Measurements from ENCODE around the gene C16orf82. TPM values are rescaled to one million over a fixed set of nuclear protein-coding genes. Genes with fewer than 3 reads are reported as not detected.

Gene C16orf82
- total RNA-seq, 5 donors from 2014 or later (not counting 1 experiment from before 2014, with no cell fraction given): not detected

GRCh38 chr16:27098366-27099049 is 31.8 kb downstream of the C16orf82 start:
- Histone ChIP-seq H3K4me3 (ENCODE audit: control insufficient read depth in 1 of 2, extremely low read depth in 1 of 2, low read length in 1 of 2) (no peak overlapping the region), H3K4me1 (ENCODE audit: control insufficient read depth in 1 of 2, extremely low read depth in 1 of 2, insufficient read depth in 2 of 2, low read length in 2 of 2) (no peaks in the 10 kb centered on the region), H3K27ac (ENCODE audit: low read length) (no peak overlapping the region), H3K36me3 (ENCODE audit: control insufficient read depth in 2 of 2, extremely low read depth in 1 of 2, insufficient read depth in 1 of 2, low read length in 1 of 2) (no peaks in the 10 kb centered on the region), H3K9me3 (no peaks in the 10 kb centered on the region), H3K27me3 (replicated peaks in 1 of 2; ENCODE audit: control insufficient read depth in 2 of 2, extremely low read depth in 1 of 2, insufficient read depth in 2 of 2, low read length in 1 of 2) (peaks cover 2 to 17% of the 10 kb centered on the region in 2 experiments)
- Mint-ChIP-seq H3K4me1 (no peaks in the 10 kb centered on the region), H3K9me3 (peaks cover 0 to 7% (median 3%) of the 10 kb centered on the region in 3 donors), H3K36me3 (no peaks in the 10 kb centered on the region), H3K4me3 (no peak overlapping the region), H3K27ac (no peak overlapping the region), H3K27me3 (peaks cover 19 to 29% of the 10 kb centered on the region in 2 donors)
- POLR2A ChIA-PET: interaction anchor here in 1 of 2 donors (0.5 kb wide), 1 partner anchor 11 kb away, joined by 15 read pairs; no protein-coding TSS in a partner anchor
- CTCF ChIA-PET: no interaction called here
- no CpG with 5 or more reads among the region's 3 CpGs for WGBS (ENCODE audit: insufficient coverage)
- no peak for DNase-seq
- no peak for ATAC-seq (replicated peaks in 1 of 4)

- Histone ChIP-seq H3K36me3 (ENCODE audit: control insufficient read depth in 2 of 2, extremely low read depth in 1 of 2, insufficient read depth in 1 of 2, low read length in 1 of 2) (no peaks in the 10 kb centered on the region), H3K4me1 (ENCODE audit: control insufficient read depth in 1 of 2, extremely low read depth in 1 of 2, insufficient read depth in 2 of 2, low read length in 2 of 2) (no peaks in the 10 kb centered on the region), H3K27ac (ENCODE audit: low read length) (no peak overlapping the region), H3K27me3 (replicated peaks in 1 of 2; ENCODE audit: control insufficient read depth in 2 of 2, extremely low read depth in 1 of 2, insufficient read depth in 2 of 2, low read length in 1 of 2) (peaks cover 2 to 19% of the 10 kb centered on the region in 2 experiments), H3K4me3 (ENCODE audit: control insufficient read depth in 1 of 2, extremely low read depth in 1 of 2, low read length in 1 of 2) (no peak overlapping the region), H3K9me3 (no peaks in the 10 kb centered on the region)
- Mint-ChIP-seq H3K27ac (no peak overlapping the region), H3K36me3 (no peaks in the 10 kb centered on the region), H3K27me3 (peaks cover 3 to 14% of the 10 kb centered on the region in 2 donors), H3K4me3 (no peak overlapping the region), H3K4me1 (peaks cover 0 to 2% (median 0%) of the 10 kb centered on the region in 3 donors), H3K9me3 (no peaks in the 10 kb centered on the region)
- DNase-seq (no peak), ATAC-seq (replicated peaks in 1 of 4) (no peak)
- CTCF ChIA-PET: no interaction called here
- POLR2A ChIA-PET: no interaction called here
- 73% methylated on average over 9 of the region's 11 CpGs for WGBS (ENCODE audit: insufficient coverage)
Observed at GRCh38 chr16:27102701-27103575, 36.2 kb downstream of the C16orf82 start.

GRCh38 chr16:27103954-27104353 is 37.2 kb downstream of the C16orf82 start:
- H3K4me1 Mint-ChIP-seq: peaks cover 2 to 5% (median 3%) of the 10 kb centered on the region in 3 donors
- no peak for ATAC-seq (replicated peaks in 1 of 4)
- no peaks in the 10 kb centered on the region for H3K36me3 Mint-ChIP-seq
- 100% methylated on average over 1 of the region's 1 CpG for WGBS (ENCODE audit: insufficient coverage)
- H3K9me3 Mint-ChIP-seq: no peaks in the 10 kb centered on the region
- H3K4me3 Mint-ChIP-seq: no peak overlapping the region
- Histone ChIP-seq H3K4me3 (ENCODE audit: control insufficient read depth in 1 of 2, extremely low read depth in 1 of 2, low read length in 1 of 2) (no peak overlapping the region), H3K4me1 (ENCODE audit: control insufficient read depth in 1 of 2, extremely low read depth in 1 of 2, insufficient read depth in 2 of 2, low read length in 2 of 2) (peaks cover 0 to 6% of the 10 kb centered on the region in 2 experiments), H3K27me3 (replicated peaks in 1 of 2; ENCODE audit: control insufficient read depth in 2 of 2, extremely low read depth in 1 of 2, insufficient read depth in 2 of 2, low read length in 1 of 2) (peaks cover under 1 to 28% of the 10 kb centered on the region in 2 experiments), H3K9me3 (no peaks in the 10 kb centered on the region), H3K36me3 (ENCODE audit: control insufficient read depth in 2 of 2, extremely low read depth in 1 of 2, insufficient read depth in 1 of 2, low read length in 1 of 2) (no peaks in the 10 kb centered on the region), H3K27ac (ENCODE audit: low read length) (no peak overlapping the region)
- H3K27ac Mint-ChIP-seq: no peak overlapping the region
- CTCF ChIA-PET: no interaction called here
- no peak for DNase-seq
- POLR2A ChIA-PET: no interaction called here
- peaks cover 3 to 13% of the 10 kb centered on the region in 2 donors for H3K27me3 Mint-ChIP-seq

- no peaks in the 10 kb centered on the region for H3K36me3 Mint-ChIP-seq
- no peak for ATAC-seq (replicated peaks in 1 of 4)
- Histone ChIP-seq H3K27ac (ENCODE audit: low read length) (no peak overlapping the region), H3K27me3 (replicated peaks in 1 of 2; ENCODE audit: control insufficient read depth in 2 of 2, extremely low read depth in 1 of 2, insufficient read depth in 2 of 2, low read length in 1 of 2) (peaks cover 0 to 26% of the 10 kb centered on the region in 2 experiments), H3K4me1 (ENCODE audit: control insufficient read depth in 1 of 2, extremely low read depth in 1 of 2, insufficient read depth in 2 of 2, low read length in 2 of 2) (peaks cover 3 to 19% of the 10 kb centered on the region in 2 experiments), H3K4me3 (ENCODE audit: control insufficient read depth in 1 of 2, extremely low read depth in 1 of 2, low read length in 1 of 2) (no peak overlapping the region), H3K36me3 (ENCODE audit: control insufficient read depth in 2 of 2, extremely low read depth in 1 of 2, insufficient read depth in 1 of 2, low read length in 1 of 2) (no peaks in the 10 kb centered on the region), H3K9me3 (no peaks in the 10 kb centered on the region)
- H3K27me3 Mint-ChIP-seq: peaks cover 0 to 4% of the 10 kb centered on the region in 2 donors
- no peaks in the 10 kb centered on the region for H3K9me3 Mint-ChIP-seq
- ChIA-PET POLR2A (no interaction called here), CTCF (interaction anchor here in 1 of 2 donors (0.7 kb wide), 1 partner anchor 10 kb away, joined by 3 read pairs; no protein-coding TSS in a partner anchor)
- H3K4me1 Mint-ChIP-seq: peaks cover 3 to 13% (median 10%) of the 10 kb centered on the region in 3 donors
- no peak overlapping the region for H3K27ac Mint-ChIP-seq
- DNase-seq: no peak
- WGBS (ENCODE audit: insufficient coverage): 100% methylated on average over 2 of the region's 6 CpGs
- no peak overlapping the region for H3K4me3 Mint-ChIP-seq
Observed at GRCh38 chr16:27106305-27106704, 39.6 kb downstream of the C16orf82 start.

- peaks cover 0 to 26% of the 10 kb centered on the region in 2 experiments for H3K27me3 ChIP-seq (replicated peaks in 1 of 2; ENCODE audit: control insufficient read depth in 2 of 2, extremely low read depth in 1 of 2, insufficient read depth in 2 of 2, low read length in 1 of 2)
- H3K27ac Mint-ChIP-seq: no peak overlapping the region
- no peak overlapping the region for H3K4me3 Mint-ChIP-seq
- CTCF ChIA-PET: interaction anchor here (0.6 to 0.8 kb wide), 2 partner anchors 25 to 1831 kb away, joined by 3 to 5 read pairs; no protein-coding TSS in a partner anchor
- no peaks in the 10 kb centered on the region for H3K9me3 Mint-ChIP-seq
- peaks cover 0 to 4% of the 10 kb centered on the region in 2 donors for H3K27me3 Mint-ChIP-seq
- no peak for DNase-seq
- H3K4me3 ChIP-seq (ENCODE audit: control insufficient read depth in 1 of 2, extremely low read depth in 1 of 2, low read length in 1 of 2): no peak overlapping the region
- no peaks in the 10 kb centered on the region for H3K36me3 Mint-ChIP-seq
- ATAC-seq (replicated peaks in 1 of 4): no peak
- peaks cover 3 to 19% of the 10 kb centered on the region in 2 experiments for H3K4me1 ChIP-seq (ENCODE audit: control insufficient read depth in 1 of 2, extremely low read depth in 1 of 2, insufficient read depth in 2 of 2, low read length in 2 of 2)
- no peaks in the 10 kb centered on the region for H3K9me3 ChIP-seq
- POLR2A ChIA-PET: no interaction called here
- peaks cover 3 to 19% (median 10%) of the 10 kb centered on the region in 3 donors for H3K4me1 Mint-ChIP-seq
- H3K27ac ChIP-seq (ENCODE audit: low read length): no peak overlapping the region
- no peaks in the 10 kb centered on the region for H3K36me3 ChIP-seq (ENCODE audit: control insufficient read depth in 2 of 2, extremely low read depth in 1 of 2, insufficient read depth in 1 of 2, low read length in 1 of 2)
- 62% methylated on average over 3 of the region's 7 CpGs for WGBS (ENCODE audit: insufficient coverage)
Observed at GRCh38 chr16:27107185-27107592, 40.5 kb downstream of the C16orf82 start.

GRCh38 chr16:27108051-27108770 is 41.5 kb downstream of the C16orf82 start:
- no peaks in the 10 kb centered on the region for H3K9me3 ChIP-seq
- Mint-ChIP-seq H3K9me3 (no peaks in the 10 kb centered on the region), H3K4me1 (peaks cover 4 to 21% (median 10%) of the 10 kb centered on the region in 3 donors), H3K4me3 (peak overlapping the region in 1 of 3 donors; percentile 59), H3K36me3 (no peaks in the 10 kb centered on the region), H3K27ac (no peak overlapping the region), H3K27me3 (peaks cover 0 to 1% of the 10 kb centered on the region in 2 donors)
- DNase-seq: no peak
- no peak overlapping the region for H3K4me3 ChIP-seq (ENCODE audit: control insufficient read depth in 1 of 2, extremely low read depth in 1 of 2, low read length in 1 of 2)
- H3K27me3 ChIP-seq (replicated peaks in 1 of 2; ENCODE audit: control insufficient read depth in 2 of 2, extremely low read depth in 1 of 2, insufficient read depth in 2 of 2, low read length in 1 of 2): peaks cover 0 to 24% of the 10 kb centered on the region in 2 experiments
- no peaks in the 10 kb centered on the region for H3K36me3 ChIP-seq (ENCODE audit: control insufficient read depth in 2 of 2, extremely low read depth in 1 of 2, insufficient read depth in 1 of 2, low read length in 1 of 2)
- ChIA-PET CTCF (no interaction called here), POLR2A (no interaction called here)
- WGBS (ENCODE audit: insufficient coverage): 86% methylated on average over 4 of the region's 13 CpGs
- H3K27ac ChIP-seq (ENCODE audit: low read length): no peak overlapping the region
- H3K4me1 ChIP-seq (ENCODE audit: control insufficient read depth in 1 of 2, extremely low read depth in 1 of 2, insufficient read depth in 2 of 2, low read length in 2 of 2): peaks cover 3 to 19% of the 10 kb centered on the region in 2 experiments
- no peak for ATAC-seq (replicated peaks in 1 of 4)
